HEK293 (cell line): ENCODE data around the gene EHMT1.

Experiments
- SP2 ChIP-seq: fragments of 450-650 bp; formaldehyde crosslinking; IDR thresholded peaks from 2 replicates; pipeline ENCODE4 v1.5.1; 2016; ENCODE audit warnings: missing biosample characterization, missing genetic modification characterization
- SP3 ChIP-seq: fragments of 450-650 bp; formaldehyde crosslinking; IDR thresholded peaks from 2 replicates; pipeline ENCODE4 v1.5.1; 2016; ENCODE audit warnings: missing biosample characterization, missing genetic modification characterization
- ZBTB17 ChIP-seq: fragments of 450-650 bp; formaldehyde crosslinking; IDR thresholded peaks from 2 replicates; pipeline ENCODE4 v1.5.1; 2016; ENCODE audit warnings: missing biosample characterization, missing genetic modification characterization
- ZBTB20 ChIP-seq: fragments of 450-650 bp; formaldehyde crosslinking; IDR thresholded peaks from 2 replicates; pipeline ENCODE4 v1.5.1; 2016; ENCODE audit warnings: missing biosample characterization, missing genetic modification characterization
- ZBTB21 ChIP-seq: fragments of 450-650 bp; formaldehyde crosslinking; IDR thresholded peaks from 2 replicates; pipeline ENCODE4 v1.5.1; 2017; ENCODE audit warnings: missing biosample characterization, missing genetic modification characterization
- ZBTB8A ChIP-seq: fragments of 450-650 bp; formaldehyde crosslinking; IDR thresholded peaks from 2 replicates; pipeline ENCODE4 v1.5.1; 2016; ENCODE audit warnings: missing biosample characterization, missing genetic modification characterization
- ZEB2 ChIP-seq: fragments of 450-650 bp; formaldehyde crosslinking; IDR thresholded peaks from 2 replicates; pipeline ENCODE4 v1.5.1; 2016; ENCODE audit warnings: missing biosample characterization, missing genetic modification characterization
- ZFP37 ChIP-seq: fragments of 450-650 bp; formaldehyde crosslinking; IDR thresholded peaks from 2 replicates; pipeline ENCODE4 v1.5.1; 2016; ENCODE audit warnings: missing biosample characterization, missing genetic modification characterization
- ZFP41 ChIP-seq: fragments of 450-650 bp; formaldehyde crosslinking; IDR thresholded peaks from 2 replicates; pipeline ENCODE4 v1.5.1; 2016; ENCODE audit warnings: missing biosample characterization, missing genetic modification characterization, borderline replicate concordance
- ZNF132 ChIP-seq: fragments of 450-650 bp; formaldehyde crosslinking; IDR thresholded peaks from 2 replicates; pipeline ENCODE4 v1.5.1; 2017; ENCODE audit warnings: missing biosample characterization, missing genetic modification characterization, borderline replicate concordance
- ZNF157 ChIP-seq: fragments of 450-650 bp; formaldehyde crosslinking; IDR thresholded peaks from 2 replicates; pipeline ENCODE4 v1.5.1; 2016; ENCODE audit warnings: missing biosample characterization, missing genetic modification characterization
- ZNF366 ChIP-seq: fragments of 450-650 bp; formaldehyde crosslinking; conservative IDR thresholded peaks from 2 replicates; pipeline ENCODE4 v1.5.1; 2016; ENCODE audit warnings: missing biosample characterization, missing genetic modification characterization
- ZNF394 ChIP-seq: fragments of 450-650 bp; formaldehyde crosslinking; IDR thresholded peaks from 2 replicates; pipeline ENCODE4 v1.5.1; 2016; ENCODE audit warnings: missing biosample characterization, missing genetic modification characterization, mild to moderate bottlenecking, moderate library complexity, borderline replicate concordance
- ZNF560 ChIP-seq: fragments of 450-650 bp; formaldehyde crosslinking; IDR thresholded peaks from 2 replicates; pipeline ENCODE4 v1.5.1; 2017; ENCODE audit warnings: missing biosample characterization, missing genetic modification characterization, borderline replicate concordance
- ZNF561 ChIP-seq: fragments of 450-650 bp; IDR thresholded peaks from 2 replicates; pipeline ENCODE4 v1.5.1; 2018; ENCODE audit warnings: missing biosample characterization, missing genetic modification characterization, borderline replicate concordance
- ZNF654 ChIP-seq: fragments of 450-650 bp; formaldehyde crosslinking; IDR thresholded peaks from 2 replicates; pipeline ENCODE4 v1.5.1; 2016; ENCODE audit warnings: low read depth, missing biosample characterization, missing genetic modification characterization
- ZNF660 ChIP-seq: fragments of 450-650 bp; IDR thresholded peaks from 2 replicates; pipeline ENCODE4 v1.5.1; 2018; ENCODE audit warnings: missing biosample characterization, mild to moderate bottlenecking, missing genetic modification characterization
- ZNF843 ChIP-seq: fragments of 450-650 bp; formaldehyde crosslinking; IDR thresholded peaks from 2 replicates; pipeline ENCODE4 v1.5.1; 2016; ENCODE audit warnings: missing biosample characterization, missing genetic modification characterization
- ZSCAN30 ChIP-seq: fragments of 450-650 bp; IDR thresholded peaks from 2 replicates; pipeline ENCODE4 v1.5.1; 2018; ENCODE audit warnings: missing biosample characterization, mild to moderate bottlenecking, missing genetic modification characterization, moderate library complexity
- TF ChIP-seq, protein P1 (sequence below): fragments of 450-650 bp; formaldehyde crosslinking; IDR thresholded peaks from 2 replicates; pipeline ENCODE4 v1.5.1; 2016; ENCODE audit warnings: missing biosample characterization, missing genetic modification characterization
- TF ChIP-seq, protein P2 (sequence below): fragments of 450-650 bp; formaldehyde crosslinking; IDR thresholded peaks from 2 replicates; pipeline ENCODE4 v1.5.1; 2017; ENCODE audit warnings: missing biosample characterization, missing genetic modification characterization
- TF ChIP-seq, protein P3 (sequence below): fragments of 450-650 bp; formaldehyde crosslinking; IDR thresholded peaks from 2 replicates; pipeline ENCODE4 v1.5.1; 2016; ENCODE audit warnings: missing biosample characterization, missing genetic modification characterization
- TF ChIP-seq, protein P4 (sequence below): fragments of 450-650 bp; formaldehyde crosslinking; conservative IDR thresholded peaks from 2 replicates; pipeline ENCODE4 v1.5.1; 2016; ENCODE audit warnings: low read depth, missing biosample characterization, missing genetic modification characterization
- TF ChIP-seq, protein P5 (sequence below): fragments of 450-650 bp; formaldehyde crosslinking; IDR thresholded peaks from 2 replicates; pipeline ENCODE4 v1.5.1; 2016; ENCODE audit warnings: missing biosample characterization, missing genetic modification characterization

EHMT1 gene

DNA sequence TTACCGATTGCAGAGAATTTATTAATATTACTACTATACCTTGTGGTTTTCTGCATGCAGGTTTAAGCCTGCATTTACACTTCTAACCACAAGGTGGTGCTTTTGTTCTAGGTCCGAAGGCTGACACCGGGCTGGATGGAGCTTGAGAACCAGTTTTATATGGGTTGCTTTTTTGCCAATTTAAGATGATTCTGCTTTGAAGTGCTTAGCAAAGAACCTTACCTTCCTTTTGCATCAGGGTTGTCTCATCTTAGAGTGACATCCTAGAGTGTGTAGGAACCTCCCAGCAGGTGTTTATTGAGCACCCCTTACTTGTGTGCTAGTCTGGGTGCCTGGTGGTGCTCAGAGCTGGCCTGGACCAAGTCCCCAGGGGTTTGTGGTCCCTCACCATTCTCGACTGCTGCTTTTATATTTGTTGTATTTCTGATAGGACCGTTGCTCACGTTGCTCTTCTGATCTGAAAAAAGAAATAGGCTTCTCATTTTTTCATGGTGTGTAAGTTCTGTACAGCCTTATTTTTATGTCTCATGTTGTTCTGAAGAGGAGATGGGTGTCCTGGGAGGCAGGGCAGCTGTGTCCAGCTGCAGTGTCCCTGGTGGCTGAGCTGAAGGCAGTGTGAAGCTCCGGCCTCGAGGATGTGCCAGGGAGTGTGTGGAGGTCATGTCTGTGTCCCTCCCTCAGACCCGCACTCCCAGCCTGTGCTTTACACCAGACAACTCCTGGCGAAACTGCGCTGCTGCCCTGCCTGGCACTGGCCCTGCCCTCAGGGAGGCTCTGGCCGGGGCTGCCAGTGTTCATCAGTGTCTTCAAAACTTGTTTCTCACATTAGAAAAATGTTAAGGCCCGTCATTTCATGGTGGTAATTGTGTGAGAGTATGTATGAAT lies 54.3 kb downstream of the EHMT1 start (continued):
- TF ChIP-seq, protein P1, sequence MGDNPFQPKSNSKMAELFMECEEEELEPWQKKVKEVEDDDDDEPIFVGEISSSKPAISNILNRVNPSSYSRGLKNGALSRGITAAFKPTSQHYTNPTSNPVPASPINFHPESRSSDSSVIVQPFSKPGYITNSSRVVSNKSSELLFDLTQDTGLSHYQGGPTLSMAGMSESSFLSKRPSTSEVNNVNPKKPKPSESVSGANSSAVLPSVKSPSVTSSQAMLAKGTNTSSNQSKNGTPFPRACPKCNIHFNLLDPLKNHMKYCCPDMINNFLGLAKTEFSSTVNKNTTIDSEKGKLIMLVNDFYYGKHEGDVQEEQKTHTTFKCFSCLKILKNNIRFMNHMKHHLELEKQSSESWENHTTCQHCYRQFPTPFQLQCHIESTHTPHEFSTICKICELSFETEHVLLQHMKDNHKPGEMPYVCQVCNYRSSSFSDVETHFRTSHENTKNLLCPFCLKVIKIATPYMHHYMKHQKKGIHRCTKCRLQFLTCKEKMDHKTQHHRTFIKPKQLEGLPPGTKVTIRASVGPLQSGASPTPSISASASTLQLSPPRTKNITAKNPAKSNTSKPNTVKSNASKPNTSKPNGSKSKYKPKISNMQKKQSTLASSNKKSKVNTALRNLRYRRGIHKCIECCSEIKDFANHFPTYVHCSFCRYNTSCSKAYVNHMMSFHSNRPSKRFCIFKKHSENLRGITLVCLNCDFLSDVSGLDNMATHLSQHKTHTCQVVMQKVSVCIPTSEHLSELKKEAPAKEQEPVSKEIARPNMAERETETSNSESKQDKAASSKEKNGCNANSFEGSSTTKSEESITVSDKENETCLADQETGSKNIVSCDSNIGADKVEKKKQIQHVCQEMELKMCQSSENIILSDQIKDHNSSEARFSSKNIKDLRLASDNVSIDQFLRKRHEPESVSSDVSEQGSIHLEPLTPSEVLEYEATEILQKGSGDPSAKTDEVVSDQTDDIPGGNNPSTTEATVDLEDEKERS (tag by site-specific recombination), result no peak
- no peak for TF ChIP-seq SP3 (tag by site-specific recombination)
- 0 out of 2 replicates have a peak, but pooled peaks have one; percentile 46 for TF ChIP-seq ZSCAN30 (tag by site-specific recombination)
- no peak for TF ChIP-seq ZNF560 (tag by site-specific recombination)
- no peak for TF ChIP-seq ZBTB21 (tag by site-specific recombination)
- no peak for TF ChIP-seq ZBTB8A (tag by site-specific recombination)
- TF ChIP-seq, protein P2, sequence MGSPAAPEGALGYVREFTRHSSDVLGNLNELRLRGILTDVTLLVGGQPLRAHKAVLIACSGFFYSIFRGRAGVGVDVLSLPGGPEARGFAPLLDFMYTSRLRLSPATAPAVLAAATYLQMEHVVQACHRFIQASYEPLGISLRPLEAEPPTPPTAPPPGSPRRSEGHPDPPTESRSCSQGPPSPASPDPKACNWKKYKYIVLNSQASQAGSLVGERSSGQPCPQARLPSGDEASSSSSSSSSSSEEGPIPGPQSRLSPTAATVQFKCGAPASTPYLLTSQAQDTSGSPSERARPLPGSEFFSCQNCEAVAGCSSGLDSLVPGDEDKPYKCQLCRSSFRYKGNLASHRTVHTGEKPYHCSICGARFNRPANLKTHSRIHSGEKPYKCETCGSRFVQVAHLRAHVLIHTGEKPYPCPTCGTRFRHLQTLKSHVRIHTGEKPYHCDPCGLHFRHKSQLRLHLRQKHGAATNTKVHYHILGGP (tag by site-specific recombination), result no peak
- TF ChIP-seq, protein P3, sequence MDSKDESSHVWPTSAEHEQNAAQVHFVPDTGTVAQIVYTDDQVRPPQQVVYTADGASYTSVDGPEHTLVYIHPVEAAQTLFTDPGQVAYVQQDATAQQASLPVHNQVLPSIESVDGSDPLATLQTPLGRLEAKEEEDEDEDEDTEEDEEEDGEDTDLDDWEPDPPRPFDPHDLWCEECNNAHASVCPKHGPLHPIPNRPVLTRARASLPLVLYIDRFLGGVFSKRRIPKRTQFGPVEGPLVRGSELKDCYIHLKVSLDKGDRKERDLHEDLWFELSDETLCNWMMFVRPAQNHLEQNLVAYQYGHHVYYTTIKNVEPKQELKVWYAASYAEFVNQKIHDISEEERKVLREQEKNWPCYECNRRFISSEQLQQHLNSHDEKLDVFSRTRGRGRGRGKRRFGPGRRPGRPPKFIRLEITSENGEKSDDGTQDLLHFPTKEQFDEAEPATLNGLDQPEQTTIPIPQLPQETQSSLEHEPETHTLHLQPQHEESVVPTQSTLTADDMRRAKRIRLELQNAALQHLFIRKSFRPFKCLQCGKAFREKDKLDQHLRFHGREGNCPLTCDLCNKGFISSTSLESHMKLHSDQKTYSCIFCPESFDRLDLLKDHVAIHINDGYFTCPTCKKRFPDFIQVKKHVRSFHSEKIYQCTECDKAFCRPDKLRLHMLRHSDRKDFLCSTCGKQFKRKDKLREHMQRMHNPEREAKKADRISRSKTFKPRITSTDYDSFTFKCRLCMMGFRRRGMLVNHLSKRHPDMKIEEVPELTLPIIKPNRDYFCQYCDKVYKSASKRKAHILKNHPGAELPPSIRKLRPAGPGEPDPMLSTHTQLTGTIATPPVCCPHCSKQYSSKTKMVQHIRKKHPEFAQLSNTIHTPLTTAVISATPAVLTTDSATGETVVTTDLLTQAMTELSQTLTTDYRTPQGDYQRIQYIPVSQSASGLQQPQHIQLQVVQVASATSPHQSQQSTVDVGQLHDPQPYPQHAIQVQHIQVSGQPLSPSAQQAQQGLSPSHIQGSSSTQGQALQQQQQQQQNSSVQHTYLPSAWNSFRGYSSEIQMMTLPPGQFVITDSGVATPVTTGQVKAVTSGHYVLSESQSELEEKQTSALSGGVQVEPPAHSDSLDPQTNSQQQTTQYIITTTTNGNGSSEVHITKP (tag by site-specific recombination), result peak; percentile 66
- TF ChIP-seq ZNF157 (tag by site-specific recombination), result no peak
- TF ChIP-seq ZBTB20 (tag by site-specific recombination), result no peak
- TF ChIP-seq ZNF132 (tag by site-specific recombination), result no peak
- no peak for TF ChIP-seq ZFP37
- no peak for TF ChIP-seq ZNF366 (tag by site-specific recombination)
- peak; percentile 49; the same call in 1 of the 2 replicates for TF ChIP-seq ZBTB17
- TF ChIP-seq, protein P4, sequence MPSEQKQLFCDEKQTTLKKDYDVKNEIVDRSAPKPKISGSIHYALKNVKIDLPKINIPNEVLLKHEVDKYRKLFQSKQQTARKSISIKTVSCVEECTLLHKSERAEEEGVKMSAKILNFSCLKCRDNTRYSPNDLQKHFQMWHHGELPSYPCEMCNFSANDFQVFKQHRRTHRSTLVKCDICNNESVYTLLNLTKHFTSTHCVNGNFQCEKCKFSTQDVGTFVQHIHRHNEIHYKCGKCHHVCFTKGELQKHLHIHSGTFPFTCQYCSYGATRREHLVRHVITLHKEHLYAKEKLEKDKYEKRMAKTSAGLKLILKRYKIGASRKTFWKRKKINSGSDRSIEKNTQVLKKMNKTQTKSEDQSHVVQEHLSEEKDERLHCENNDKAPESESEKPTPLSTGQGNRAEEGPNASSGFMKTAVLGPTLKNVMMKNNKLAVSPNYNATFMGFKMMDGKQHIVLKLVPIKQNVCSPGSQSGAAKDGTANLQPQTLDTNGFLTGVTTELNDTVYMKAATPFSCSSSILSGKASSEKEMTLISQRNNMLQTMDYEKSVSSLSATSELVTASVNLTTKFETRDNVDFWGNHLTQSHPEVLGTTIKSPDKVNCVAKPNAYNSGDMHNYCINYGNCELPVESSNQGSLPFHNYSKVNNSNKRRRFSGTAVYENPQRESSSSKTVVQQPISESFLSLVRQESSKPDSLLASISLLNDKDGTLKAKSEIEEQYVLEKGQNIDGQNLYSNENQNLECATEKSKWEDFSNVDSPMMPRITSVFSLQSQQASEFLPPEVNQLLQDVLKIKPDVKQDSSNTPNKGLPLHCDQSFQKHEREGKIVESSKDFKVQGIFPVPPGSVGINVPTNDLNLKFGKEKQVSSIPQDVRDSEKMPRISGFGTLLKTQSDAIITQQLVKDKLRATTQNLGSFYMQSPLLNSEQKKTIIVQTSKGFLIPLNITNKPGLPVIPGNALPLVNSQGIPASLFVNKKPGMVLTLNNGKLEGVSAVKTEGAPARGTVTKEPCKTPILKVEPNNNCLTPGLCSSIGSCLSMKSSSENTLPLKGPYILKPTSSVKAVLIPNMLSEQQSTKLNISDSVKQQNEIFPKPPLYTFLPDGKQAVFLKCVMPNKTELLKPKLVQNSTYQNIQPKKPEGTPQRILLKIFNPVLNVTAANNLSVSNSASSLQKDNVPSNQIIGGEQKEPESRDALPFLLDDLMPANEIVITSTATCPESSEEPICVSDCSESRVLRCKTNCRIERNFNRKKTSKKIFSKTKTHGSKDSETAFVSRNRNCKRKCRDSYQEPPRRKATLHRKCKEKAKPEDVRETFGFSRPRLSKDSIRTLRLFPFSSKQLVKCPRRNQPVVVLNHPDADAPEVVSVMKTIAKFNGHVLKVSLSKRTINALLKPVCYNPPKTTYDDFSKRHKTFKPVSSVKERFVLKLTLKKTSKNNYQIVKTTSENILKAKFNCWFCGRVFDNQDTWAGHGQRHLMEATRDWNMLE (tag by site-specific recombination), result no peak
- no peak for TF ChIP-seq SP2
- peak; percentile 78; the same call in 1 of the 2 replicates for TF ChIP-seq ZNF561
- peak; percentile 70; the same call in 1 of the 2 replicates for TF ChIP-seq ZNF660 (tag by site-specific recombination)
- 0 out of 2 replicates have a peak, but pooled peaks have one; percentile 12 for TF ChIP-seq ZEB2 (tag by site-specific recombination)
- TF ChIP-seq ZFP41, result no peak
- TF ChIP-seq ZNF654 (tag by site-specific recombination), result peak; percentile 86
- TF ChIP-seq, protein P5, sequence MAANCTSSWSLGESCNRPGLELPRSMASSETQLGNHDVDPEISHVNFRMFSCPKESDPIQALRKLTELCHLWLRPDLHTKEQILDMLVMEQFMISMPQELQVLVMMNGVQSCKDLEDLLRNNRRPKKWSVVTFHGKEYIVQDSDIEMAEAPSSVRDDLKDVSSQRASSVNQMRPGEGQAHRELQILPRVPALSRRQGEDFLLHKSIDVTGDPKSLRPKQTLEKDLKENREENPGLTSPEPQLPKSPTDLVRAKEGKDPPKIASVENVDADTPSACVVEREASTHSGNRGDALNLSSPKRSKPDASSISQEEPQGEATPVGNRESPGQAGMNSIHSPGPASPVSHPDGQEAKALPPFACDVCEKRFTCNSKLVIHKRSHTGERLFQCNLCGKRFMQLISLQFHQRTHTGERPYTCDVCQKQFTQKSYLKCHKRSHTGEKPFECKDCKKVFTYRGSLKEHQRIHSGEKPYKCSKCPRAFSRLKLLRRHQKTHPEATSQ, result no peak
- TF ChIP-seq ZNF843 (tag by site-specific recombination), result no peak
- TF ChIP-seq ZNF394 (tag by site-specific recombination), result no peak
